Panc1 (cell line): ENCODE data around the gene SH3PXD2A. TPM values are rescaled to one million over a fixed set of nuclear protein-coding genes. Genes with fewer than 3 reads are reported as not detected.

Source experiments
- ATAC-seq: fragments of 200-7000 bp; cut with Tn5 transposase; 2 replicates; pipeline ENCODE4 v1.9.1; 2020; ENCODE audit warnings: mild to moderate bottlenecking, moderate library complexity
- BruUV-seq: library from RNA; stranded (reverse); fragments of 400-500 nt; replicated peaks from 2 replicates; lab custom pipeline; 2021; lab: Mats Ljungman, UMichigan
- CTCF ChIA-PET: fragments of 300-600 bp; sonication (Branson Sonifier 250); formaldehyde crosslinking; loops from one replicate; lab custom pipeline; 2022; ENCODE audit warnings: antibody characterized with exemption; lab: Charles Lee
- POLR2A ChIA-PET: fragments of 300-600 bp; sonication (Branson Sonifier 250); formaldehyde crosslinking; loops from one replicate; lab custom pipeline; 2022; ENCODE audit warnings: antibody characterized with exemption; lab: Charles Lee
- DNase-seq: peaks from one replicate; pipeline ENCODE4 v3.0.0-alpha.2; 2010; ENCODE audit warnings: low read depth, low spot score
- H3K27ac ChIP-seq: 2 replicates; pipeline ENCODE4 v1.5.1; 2011; ENCODE audit warnings: mild to moderate bottlenecking, low read length, inconsistent platforms
- H3K27me3 ChIP-seq: fragments of 200-500 bp; sonication (Bioruptor generic); 2 replicates; pipeline ENCODE4 v1.6.0; 2014; ENCODE audit warnings: low read length, inconsistent platforms; ENCODE audit not compliant: control insufficient read depth, insufficient read depth
- H3K36me3 ChIP-seq: fragments of 200-500 bp; sonication (Bioruptor generic); 2 replicates; pipeline ENCODE4 v1.5.1; 2014; ENCODE audit warnings: inconsistent platforms, mild to moderate bottlenecking, low read length, moderate library complexity; ENCODE audit not compliant: control insufficient read depth, insufficient read depth
- H3K4me1 ChIP-seq: 2 replicates; pipeline ENCODE4 v1.5.1; 2011; ENCODE audit warnings: inconsistent platforms, mild to moderate bottlenecking, low read length, moderate library complexity; ENCODE audit not compliant: control insufficient read depth, insufficient read depth
- H3K4me3 ChIP-seq, 2 experiments: 2 replicates each; pipeline ENCODE4 v1.5.1; 2011 to 2012; ENCODE audit warnings: low read depth in 2 of 2, low read length in 2 of 2, mild to moderate bottlenecking in 2 of 2, inconsistent platforms in 1 of 2, moderate library complexity in 1 of 2
- H3K9me3 ChIP-seq: fragments of 200-500 bp; sonication (Bioruptor generic); 2 replicates; pipeline ENCODE4 v1.5.1; 2014; ENCODE audit warnings: low read depth, mild to moderate bottlenecking, inconsistent platforms, low read length, moderate library complexity; ENCODE audit not compliant: control insufficient read depth, insufficient read depth
- CTCF ChIP-seq: fragments of 450-650 bp; IDR thresholded peaks from 2 replicates; pipeline ENCODE4 v1.5.1; 2017; ENCODE audit warnings: mild to moderate bottlenecking
- POLR2AphosphoS5 ChIP-seq: IDR thresholded peaks from 2 replicates; pipeline ENCODE4 v1.6.1; 2012; ENCODE audit warnings: mild to moderate bottlenecking, low read depth, low read length, moderate library complexity
- REST ChIP-seq, 2 experiments: IDR thresholded peaks; 2 replicates each; pipeline ENCODE4 v1.6.1; 2011 to 2012; ENCODE audit warnings: low read depth in 2 of 2, control low read depth in 1 of 2, low read length in 1 of 2, mild to moderate bottlenecking in 1 of 2, moderate library complexity in 1 of 2; ENCODE audit not compliant: insufficient read depth in 1 of 2
- SIN3A ChIP-seq: IDR thresholded peaks from 2 replicates; pipeline ENCODE4 v1.6.1; 2012; ENCODE audit warnings: low read depth, mild to moderate bottlenecking, low read length, moderate library complexity, borderline replicate concordance; ENCODE audit not compliant: insufficient read depth
- TCF7L2 ChIP-seq: IDR thresholded peaks from 2 replicates; pipeline ENCODE4 v1.6.1; 2011; ENCODE audit warnings: mild to moderate bottlenecking, low read depth, low read length, inconsistent platforms
- in situ Hi-C: cut with HindIII; loops from 2 replicates; pipeline ENCODE4 v1.10.0; 2016; ENCODE audit warnings: low sequenced_read_pairs, low pct_unique_long_range_greater_than_20kb
- intact Hi-C: fragments of 100-400 bp; cut with micrococcal nuclease; formaldehyde crosslinking; loops from one replicate; pipeline ENCODE4 v1.10.0; 2022; ENCODE audit not compliant: unreplicated experiment
- total RNA-seq: library from RNA; stranded (reverse); gene quantifications from one replicate; pipeline ENCODE4 v1.2.1, GENCODE V29; 2021; ENCODE audit not compliant: unreplicated experiment

Gene SH3PXD2A
- total RNA-seq, 1 experiment from 2014 or later: 5.7 TPM

- intact Hi-C loops: no loop called here
- Histone ChIP-seq H3K9me3 (no peaks in the 10 kb centered on the region), H3K4me3 (no peak overlapping the region), H3K27me3 (no peaks in the 10 kb centered on the region), H3K4me1 (peaks cover 7% of the 10 kb centered on the region), H3K36me3 (no peaks in the 10 kb centered on the region), H3K27ac (no peak overlapping the region)
- BruUV-seq: no TSS peak
- TF ChIP-seq REST (IDR thresholded peaks at IDR 0.05; ENCODE audit: insufficient read depth in 1 of 2, low read depth in 2 of 2, low read length in 1 of 2) (no peak), TCF7L2 (no peak), POLR2AphosphoS5 (no peak), SIN3A (no peak), CTCF (no peak)
- in situ Hi-C loops: no loop called here
- DNase-seq: no peak
- CTCF ChIA-PET: interaction anchor here (0.6 kb wide), 1 partner anchor 45 kb away, joined by 5 read pairs; no protein-coding TSS in a partner anchor
- ATAC-seq: no peak
- POLR2A ChIA-PET: no interaction called here
These were observed 57.5 kb downstream of the SH3PXD2A start for GRCh38 chr10:103797857-103798256.

GRCh38 chr10:103795634-103796270, 59.6 kb downstream of the SH3PXD2A start:
- no peak for ATAC-seq
- intact Hi-C loops: no loop called here
- CTCF ChIA-PET: no interaction called here

More at GRCh38 chr10:103795634-103796270, 59.6 kb downstream of the SH3PXD2A start:
- Histone ChIP-seq H3K36me3 (no peaks in the 10 kb centered on the region), H3K27me3 (no peaks in the 10 kb centered on the region), H3K4me1 (peaks cover 7% of the 10 kb centered on the region), H3K27ac (no peak overlapping the region), H3K4me3 (no peak overlapping the region), H3K9me3 (no peaks in the 10 kb centered on the region)
- no peak for TF ChIP-seq POLR2AphosphoS5
- no peak for TF ChIP-seq SIN3A
- TF ChIP-seq TCF7L2: no peak
- no peak for TF ChIP-seq CTCF
- no peak for TF ChIP-seq REST (IDR thresholded peaks at IDR 0.05; ENCODE audit: insufficient read depth in 1 of 2, low read depth in 2 of 2, low read length in 1 of 2)
- BruUV-seq: no TSS peak
- POLR2A ChIA-PET: interaction anchor here (0.7 kb wide), 1 partner anchor 50 kb away, joined by 4 read pairs; no protein-coding TSS in a partner anchor
- in situ Hi-C loops: no loop called here
- no peak for DNase-seq
